HepG2 (cell line): Measurements from ENCODE around the gene SLC17A5. TPM values are rescaled to one million over a fixed set of nuclear protein-coding genes. Genes with fewer than 3 reads are reported as not detected.
A peak's percentile ranks its signal among the peaks of the same experiment; 100 is the strongest.

Source experiments
- CHD2 ChIP-seq: IDR thresholded peaks from 2 replicates; pipeline ENCODE4 v1.6.1; 2011; ENCODE audit warnings: low read depth, low read length, improper control_type of control experiment
- EED ChIP-seq: sonication (generic); formaldehyde crosslinking; IDR thresholded peaks from 2 replicates; pipeline ENCODE4 v1.5.0; 2020; ENCODE audit warnings: mild to moderate bottlenecking, missing genetic modification reagents
- FLYWCH1 ChIP-seq: sonication (generic); formaldehyde crosslinking; IDR thresholded peaks from 2 replicates; pipeline ENCODE4 v1.8.1; 2023; ENCODE audit warnings: mild to moderate bottlenecking, missing genetic modification reagents
- GABPA ChIP-seq, 2 experiments: IDR thresholded peaks; 2 replicates each; pipeline ENCODE4 v1.6.1; 2011 to 2016; ENCODE audit warnings: low read depth in 2 of 2, low read length in 1 of 2, missing biosample characterization in 1 of 2, missing genetic modification characterization in 1 of 2
- KLF11 ChIP-seq: IDR thresholded peaks from 2 replicates; pipeline ENCODE4 v1.6.1; 2016; ENCODE audit warnings: missing compliant biosample characterization
- POLR2G ChIP-seq: fragments of 200-400 bp; formaldehyde crosslinking; IDR thresholded peaks from 2 replicates; pipeline ENCODE4 v1.6.1; 2018; ENCODE audit warnings: mild to moderate bottlenecking, low read depth, low read length, moderate library complexity
- ZEB1 ChIP-seq: IDR thresholded peaks from 2 replicates; pipeline ENCODE4 v1.6.1; 2012; ENCODE audit warnings: mild to moderate bottlenecking, low read depth, inconsistent platforms; ENCODE audit not compliant: insufficient replicate concordance
- ZNF160 ChIP-seq: sonication (generic); formaldehyde crosslinking; IDR thresholded peaks from 2 replicates; pipeline ENCODE4 v1.8.0; 2022; ENCODE audit warnings: mild to moderate bottlenecking, inconsistent platforms, missing genetic modification reagents
- ZNF326 ChIP-seq: sonication (generic); formaldehyde crosslinking; IDR thresholded peaks from 2 replicates; pipeline ENCODE4 v1.4.0; 2020; ENCODE audit warnings: missing genetic modification reagents, borderline replicate concordance
- ZNF589 ChIP-seq: sonication (generic); formaldehyde crosslinking; conservative IDR thresholded peaks from 2 replicates; pipeline ENCODE4 v1.8.0; 2022; ENCODE audit warnings: mild to moderate bottlenecking, moderate library complexity, missing genetic modification reagents
- polyA plus RNA-seq, 8 experiments: library from polyadenylated mRNA; depleted of rRNA in 3 of 8; stranded (reverse) in 7 of 8; unstranded in 1 of 8; fragments of >200 nt; fragmentation: Illumina TruSeq in 4 of 8; extraction: Trizol in 4 of 8; gene quantifications; 2 replicates each; pipeline versions ENCODE4 v1.2.1 to v1.2.3, GENCODE V29; 2011 to 2016; ENCODE audit warnings: low read depth in 4 of 8, missing spikeins in 1 of 8, mixed read lengths in 1 of 8; ENCODE audit not compliant: insufficient read depth in 1 of 8
- total RNA-seq, 5 experiments: library from RNA; depleted of rRNA; stranded (reverse); fragments of >200 nt; fragmentation: Illumina TruSeq; extraction: Trizol; gene quantifications; 2 replicates each; pipeline ENCODE4 v1.2.3, GENCODE V29; 2016; ENCODE audit warnings: low read depth in 1 of 5
- TF ChIP-seq, protein P1 (sequence below): sonication (generic); formaldehyde crosslinking; IDR thresholded peaks from 2 replicates; pipeline ENCODE4 v1.5.1; 2020; ENCODE audit warnings: mild to moderate bottlenecking, missing genetic modification reagents, borderline replicate concordance
- TF ChIP-seq, protein P2 (sequence below): IDR thresholded peaks from 2 replicates; pipeline ENCODE4 v1.4.0; 2020; ENCODE audit warnings: mild to moderate bottlenecking, missing genetic modification reagents
- TF ChIP-seq, protein P3 (sequence below): sonication (generic); formaldehyde crosslinking; IDR thresholded peaks from 2 replicates; pipeline ENCODE4 v1.4.0; 2020; ENCODE audit warnings: missing genetic modification reagents

Gene SLC17A5
- total and polyA plus RNA-seq, 2 of the 13 experiments (the other 11 are each of a cell fraction or from before 2014, with no cell fraction given), result 18.3 to 20.5 TPM

DNA sequence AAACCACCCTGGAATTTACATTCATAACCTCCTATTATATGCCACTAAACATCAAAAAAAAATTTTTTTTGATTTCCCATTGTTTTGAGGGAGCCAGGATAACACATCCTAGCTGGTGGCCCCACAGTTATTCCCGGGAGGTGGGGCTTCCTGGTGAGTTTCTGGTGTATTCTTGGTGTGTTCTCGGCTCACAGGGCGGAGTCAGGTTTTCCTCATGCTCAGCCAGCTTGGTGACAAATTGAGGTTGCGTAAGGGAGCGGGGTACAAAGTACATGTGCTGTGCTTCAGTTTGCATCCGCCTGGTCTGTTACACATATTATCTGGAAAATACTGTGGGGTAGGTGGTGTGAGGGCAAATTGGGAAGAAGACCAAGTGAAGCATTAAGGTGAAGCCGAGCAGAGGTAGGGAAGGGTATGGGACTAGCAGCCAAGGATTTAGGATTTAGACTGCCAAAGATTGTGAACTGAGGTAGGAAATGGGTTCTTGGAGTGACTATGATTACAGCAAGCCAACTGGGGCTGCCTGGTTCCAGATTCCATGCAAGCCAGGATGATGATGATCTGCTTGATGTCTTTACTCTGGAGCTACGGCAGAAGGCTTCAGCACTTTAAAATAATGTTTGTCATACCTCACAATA lies 86.7 kb downstream of the SLC17A5 start (continued):
- TF ChIP-seq ZEB1 (peak; percentile 58), KLF11 (CRISPR knock-in tag) (peak; percentile 83), EED (no peak; the same call in 1 of the 2 replicates), ZNF589 (CRISPR knock-in tag) (peak; percentile 74; the same call in 1 of the 2 replicates), ZNF326 (CRISPR knock-in tag) (no peak), POLR2G (peak; percentile 68; the same call in 1 of the 2 replicates), CHD2 (no peak), ZNF160 (CRISPR knock-in tag) (no peak), FLYWCH1 (CRISPR knock-in tag) (no peak), GABPA (IDR thresholded peaks at IDR 0.05; ENCODE audit: low read depth, low read length) (no peak), GABPA (CRISPR knock-in tag; IDR thresholded peaks at IDR 0.05; ENCODE audit: low read depth) (peak; percentile 47)
- TF ChIP-seq, protein P1, sequence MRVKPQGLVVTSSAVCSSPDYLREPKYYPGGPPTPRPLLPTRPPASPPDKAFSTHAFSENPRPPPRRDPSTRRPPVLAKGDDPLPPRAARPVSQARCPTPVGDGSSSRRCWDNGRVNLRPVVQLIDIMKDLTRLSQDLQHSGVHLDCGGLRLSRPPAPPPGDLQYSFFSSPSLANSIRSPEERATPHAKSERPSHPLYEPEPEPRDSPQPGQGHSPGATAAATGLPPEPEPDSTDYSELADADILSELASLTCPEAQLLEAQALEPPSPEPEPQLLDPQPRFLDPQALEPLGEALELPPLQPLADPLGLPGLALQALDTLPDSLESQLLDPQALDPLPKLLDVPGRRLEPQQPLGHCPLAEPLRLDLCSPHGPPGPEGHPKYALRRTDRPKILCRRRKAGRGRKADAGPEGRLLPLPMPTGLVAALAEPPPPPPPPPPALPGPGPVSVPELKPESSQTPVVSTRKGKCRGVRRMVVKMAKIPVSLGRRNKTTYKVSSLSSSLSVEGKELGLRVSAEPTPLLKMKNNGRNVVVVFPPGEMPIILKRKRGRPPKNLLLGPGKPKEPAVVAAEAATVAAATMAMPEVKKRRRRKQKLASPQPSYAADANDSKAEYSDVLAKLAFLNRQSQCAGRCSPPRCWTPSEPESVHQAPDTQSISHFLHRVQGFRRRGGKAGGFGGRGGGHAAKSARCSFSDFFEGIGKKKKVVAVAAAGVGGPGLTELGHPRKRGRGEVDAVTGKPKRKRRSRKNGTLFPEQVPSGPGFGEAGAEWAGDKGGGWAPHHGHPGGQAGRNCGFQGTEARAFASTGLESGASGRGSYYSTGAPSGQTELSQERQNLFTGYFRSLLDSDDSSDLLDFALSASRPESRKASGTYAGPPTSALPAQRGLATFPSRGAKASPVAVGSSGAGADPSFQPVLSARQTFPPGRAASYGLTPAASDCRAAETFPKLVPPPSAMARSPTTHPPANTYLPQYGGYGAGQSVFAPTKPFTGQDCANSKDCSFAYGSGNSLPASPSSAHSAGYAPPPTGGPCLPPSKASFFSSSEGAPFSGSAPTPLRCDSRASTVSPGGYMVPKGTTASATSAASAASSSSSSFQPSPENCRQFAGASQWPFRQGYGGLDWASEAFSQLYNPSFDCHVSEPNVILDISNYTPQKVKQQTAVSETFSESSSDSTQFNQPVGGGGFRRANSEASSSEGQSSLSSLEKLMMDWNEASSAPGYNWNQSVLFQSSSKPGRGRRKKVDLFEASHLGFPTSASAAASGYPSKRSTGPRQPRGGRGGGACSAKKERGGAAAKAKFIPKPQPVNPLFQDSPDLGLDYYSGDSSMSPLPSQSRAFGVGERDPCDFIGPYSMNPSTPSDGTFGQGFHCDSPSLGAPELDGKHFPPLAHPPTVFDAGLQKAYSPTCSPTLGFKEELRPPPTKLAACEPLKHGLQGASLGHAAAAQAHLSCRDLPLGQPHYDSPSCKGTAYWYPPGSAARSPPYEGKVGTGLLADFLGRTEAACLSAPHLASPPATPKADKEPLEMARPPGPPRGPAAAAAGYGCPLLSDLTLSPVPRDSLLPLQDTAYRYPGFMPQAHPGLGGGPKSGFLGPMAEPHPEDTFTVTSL (CRISPR knock-in tag), result peak; percentile 76; the same call in 1 of the 2 replicates
- TF ChIP-seq, protein P2, sequence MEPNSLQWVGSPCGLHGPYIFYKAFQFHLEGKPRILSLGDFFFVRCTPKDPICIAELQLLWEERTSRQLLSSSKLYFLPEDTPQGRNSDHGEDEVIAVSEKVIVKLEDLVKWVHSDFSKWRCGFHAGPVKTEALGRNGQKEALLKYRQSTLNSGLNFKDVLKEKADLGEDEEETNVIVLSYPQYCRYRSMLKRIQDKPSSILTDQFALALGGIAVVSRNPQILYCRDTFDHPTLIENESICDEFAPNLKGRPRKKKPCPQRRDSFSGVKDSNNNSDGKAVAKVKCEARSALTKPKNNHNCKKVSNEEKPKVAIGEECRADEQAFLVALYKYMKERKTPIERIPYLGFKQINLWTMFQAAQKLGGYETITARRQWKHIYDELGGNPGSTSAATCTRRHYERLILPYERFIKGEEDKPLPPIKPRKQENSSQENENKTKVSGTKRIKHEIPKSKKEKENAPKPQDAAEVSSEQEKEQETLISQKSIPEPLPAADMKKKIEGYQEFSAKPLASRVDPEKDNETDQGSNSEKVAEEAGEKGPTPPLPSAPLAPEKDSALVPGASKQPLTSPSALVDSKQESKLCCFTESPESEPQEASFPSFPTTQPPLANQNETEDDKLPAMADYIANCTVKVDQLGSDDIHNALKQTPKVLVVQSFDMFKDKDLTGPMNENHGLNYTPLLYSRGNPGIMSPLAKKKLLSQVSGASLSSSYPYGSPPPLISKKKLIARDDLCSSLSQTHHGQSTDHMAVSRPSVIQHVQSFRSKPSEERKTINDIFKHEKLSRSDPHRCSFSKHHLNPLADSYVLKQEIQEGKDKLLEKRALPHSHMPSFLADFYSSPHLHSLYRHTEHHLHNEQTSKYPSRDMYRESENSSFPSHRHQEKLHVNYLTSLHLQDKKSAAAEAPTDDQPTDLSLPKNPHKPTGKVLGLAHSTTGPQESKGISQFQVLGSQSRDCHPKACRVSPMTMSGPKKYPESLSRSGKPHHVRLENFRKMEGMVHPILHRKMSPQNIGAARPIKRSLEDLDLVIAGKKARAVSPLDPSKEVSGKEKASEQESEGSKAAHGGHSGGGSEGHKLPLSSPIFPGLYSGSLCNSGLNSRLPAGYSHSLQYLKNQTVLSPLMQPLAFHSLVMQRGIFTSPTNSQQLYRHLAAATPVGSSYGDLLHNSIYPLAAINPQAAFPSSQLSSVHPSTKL, result peak; percentile 96
- TF ChIP-seq, protein P3, sequence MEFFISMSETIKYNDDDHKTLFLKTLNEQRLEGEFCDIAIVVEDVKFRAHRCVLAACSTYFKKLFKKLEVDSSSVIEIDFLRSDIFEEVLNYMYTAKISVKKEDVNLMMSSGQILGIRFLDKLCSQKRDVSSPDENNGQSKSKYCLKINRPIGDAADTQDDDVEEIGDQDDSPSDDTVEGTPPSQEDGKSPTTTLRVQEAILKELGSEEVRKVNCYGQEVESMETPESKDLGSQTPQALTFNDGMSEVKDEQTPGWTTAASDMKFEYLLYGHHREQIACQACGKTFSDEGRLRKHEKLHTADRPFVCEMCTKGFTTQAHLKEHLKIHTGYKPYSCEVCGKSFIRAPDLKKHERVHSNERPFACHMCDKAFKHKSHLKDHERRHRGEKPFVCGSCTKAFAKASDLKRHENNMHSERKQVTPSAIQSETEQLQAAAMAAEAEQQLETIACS (CRISPR knock-in tag), result no peak
